K562 (cell line): ENCODE data around the gene ZNF276. TPM values are rescaled to one million over a fixed set of nuclear protein-coding genes. Genes with fewer than 3 reads are reported as not detected.

ENCODE experiments used
- ATAC-seq: fragments of 200-7000 bp; cut with Tn5 transposase; 3 replicates; pipeline ENCODE4 v1.9.1; 2020; ENCODE audit warnings: moderate library complexity
- BruUV-seq: library from RNA; stranded (reverse); fragments of 400-500 nt; replicated peaks from 2 replicates; lab custom pipeline; 2021; lab: Mats Ljungman, UMichigan
- CTCF ChIA-PET: fragments of 300-600 bp; formaldehyde crosslinking; extraction: SDS; loops from one replicate; lab custom pipeline; 2021; ENCODE audit warnings: low intra/inter-chr PET ratio; lab: Yijun Ruan, JAX
- POLR2A ChIA-PET: fragments of 300-600, 350-650 bp; sonication (Branson Sonifier 250); formaldehyde crosslinking; extraction: SDS; loops from one replicate; lab custom pipeline; 2021; ENCODE audit warnings: antibody characterized with exemption, inconsistent platforms; lab: Yijun Ruan, JAX
- DNase-seq, 4 experiments: peaks; one replicate each; pipeline versions ENCODE4 v3.0.0 to v3.0.0-alpha.2; 2011 to 2018; ENCODE audit warnings: low spot score in 3 of 4, mixed read lengths in 3 of 4; ENCODE audit errors: extremely low read depth in 1 of 4
- FAIRE-seq: peaks from 2 replicates; lab custom pipeline; 2011; peaks lifted over from hg19 to GRCh38; lab: Jason Lieb, UNC
- H2AFZ ChIP-seq: 2 replicates; pipeline ENCODE4 v1.6.0; 2011; ENCODE audit warnings: low read depth, low read length, control low read depth, inconsistent platforms
- H3K27ac ChIP-seq: fragments of 200-600 bp; 3 replicates; pipeline ENCODE4 v1.8.0; 2011; ENCODE audit warnings: low read depth, mild to moderate bottlenecking, control low read depth, inconsistent platforms, low read length, moderate library complexity, mixed read lengths; ENCODE audit errors: extremely low read depth
- H3K27me3 ChIP-seq, 2 experiments: fragments of 300-600 bp in 1 of 2; 2 replicates in 1 of 2; 3 replicates in 1 of 2; pipeline versions ENCODE4 v1.6.0 to v1.8.0; 2011; ENCODE audit warnings: inconsistent platforms in 2 of 2, low read length in 2 of 2, mild to moderate bottlenecking in 1 of 2, mixed read lengths in 1 of 2, moderate library complexity in 1 of 2; ENCODE audit not compliant: control insufficient read depth in 2 of 2, insufficient read depth in 2 of 2
- H3K36me3 ChIP-seq: fragments of 300-600 bp; 3 replicates; pipeline ENCODE4 v1.8.0; 2011; ENCODE audit warnings: mild to moderate bottlenecking, low read length, inconsistent platforms; ENCODE audit not compliant: control insufficient read depth, insufficient read depth
- H3K4me1 ChIP-seq, 2 experiments: fragments of 200-600 bp in 1 of 2; replicated peaks in 1 of 2; 2 replicates in 1 of 2; 3 replicates in 1 of 2; pipeline versions ENCODE4 v1.5.1 to v1.8.0; 2011; ENCODE audit warnings: inconsistent platforms in 2 of 2, low read length in 2 of 2, mild to moderate bottlenecking in 1 of 2, mixed read lengths in 1 of 2, moderate library complexity in 1 of 2; ENCODE audit not compliant: control insufficient read depth in 2 of 2, insufficient read depth in 2 of 2
- H3K4me2 ChIP-seq: 2 replicates; pipeline ENCODE4 v1.6.1; 2011; ENCODE audit warnings: low read length, control low read depth, inconsistent platforms, mixed read lengths; ENCODE audit not compliant: insufficient read depth
- H3K4me3 ChIP-seq: fragments of 200-600 bp; sonication (generic), shearing (Covaris generic); 2 replicates; pipeline ENCODE4 v1.5.1; 2016; ENCODE audit warnings: control low read depth, inconsistent platforms
- H3K79me2 ChIP-seq: fragments of 200-600 bp; 3 replicates; pipeline ENCODE4 v1.8.0; 2011; ENCODE audit warnings: low read length, inconsistent platforms; ENCODE audit not compliant: control insufficient read depth, insufficient read depth
- H3K9ac ChIP-seq, 2 experiments: 2 replicates each; pipeline versions ENCODE4 v1.6.0 to v1.6.1; 2011; ENCODE audit warnings: low read depth in 2 of 2, low read length in 2 of 2, control low read depth in 1 of 2, inconsistent platforms in 1 of 2, mild to moderate bottlenecking in 1 of 2, mixed read lengths in 1 of 2; ENCODE audit not compliant: insufficient read depth in 1 of 2
- H3K9me1 ChIP-seq: one replicate; pipeline ENCODE4 v1.6.0; 2011; ENCODE audit warnings: inconsistent platforms, mild to moderate bottlenecking, low read length, moderate library complexity; ENCODE audit not compliant: control insufficient read depth, insufficient read depth
- H3K9me3 ChIP-seq: replicated peaks from 2 replicates; pipeline ENCODE4 v1.5.1; 2011; ENCODE audit warnings: low read depth, low read length, inconsistent platforms; ENCODE audit not compliant: control insufficient read depth, insufficient read depth
- H4K20me1 ChIP-seq: replicated peaks from 2 replicates; pipeline ENCODE4 v1.6.1; 2011; ENCODE audit warnings: low read length, inconsistent platforms, mixed read lengths; ENCODE audit not compliant: control insufficient read depth, insufficient read depth
- ARNT ChIP-seq, 2 experiments: fragments of 450-650 bp; IDR thresholded peaks; 2 replicates each; pipeline ENCODE4 v1.6.1; 2016; ENCODE audit warnings: mild to moderate bottlenecking in 1 of 2
- BRD9 ChIP-seq: fragments of 450-650 bp; IDR thresholded peaks from 2 replicates; pipeline ENCODE4 v1.6.1; 2018; ENCODE audit warnings: low read depth; ENCODE audit not compliant: partially characterized antibody
- FOXK2 ChIP-seq, 2 experiments: fragments of 450-650 bp; IDR thresholded peaks in 1 of 2; conservative IDR thresholded peaks in 1 of 2; 2 replicates each; pipeline ENCODE4 v1.6.1; 2016; ENCODE audit warnings: low read depth in 2 of 2, mild to moderate bottlenecking in 1 of 2
- HNRNPK ChIP-seq: fragments of 200-400 bp; formaldehyde crosslinking; IDR thresholded peaks from one replicate; pipeline ENCODE4 v1.6.1; 2018; ENCODE audit warnings: mild to moderate bottlenecking, low read depth, low read length; ENCODE audit not compliant: poor library complexity, severe bottlenecking
- PHF8 ChIP-seq: fragments of 200-600 bp; sonication (generic); IDR thresholded peaks from 2 replicates; pipeline ENCODE4 v1.6.1; 2012; ENCODE audit warnings: mixed run types, mild to moderate bottlenecking, inconsistent platforms, low read length, moderate library complexity, borderline replicate concordance
- SRF ChIP-seq, 2 experiments: fragments of 250-450, 450-650 bp in 1 of 2; sonication (Bioruptor Pico) in 1 of 2; sonication (generic) in 1 of 2; formaldehyde crosslinking; IDR thresholded peaks; 2 replicates each; pipeline versions ENCODE4 v1.5.0 to v1.5.1; 2020 to 2022; ENCODE audit warnings: mild to moderate bottlenecking in 1 of 2, missing genetic modification reagents in 1 of 2
- STAT6 ChIP-seq: sonication (generic); formaldehyde crosslinking; IDR thresholded peaks from 2 replicates; pipeline ENCODE4 v1.8.1; 2023; ENCODE audit warnings: mild to moderate bottlenecking, missing genetic modification reagents
- ZBTB33 ChIP-seq: sonication (generic); formaldehyde crosslinking; IDR thresholded peaks from 2 replicates; pipeline ENCODE4 v1.8.1; 2023; ENCODE audit warnings: mild to moderate bottlenecking, missing genetic modification reagents
- ZNF644 ChIP-seq: fragments of 200-800 bp; sonication (Bioruptor generic); IDR thresholded peaks from 2 replicates; pipeline ENCODE4 v1.6.1; 2016; ENCODE audit warnings: low read depth, missing genetic modification characterization, missing compliant biosample characterization
- ZNF766 ChIP-seq: fragments of 200-800 bp; sonication (Bioruptor generic); conservative IDR thresholded peaks from 2 replicates; pipeline ENCODE4 v1.6.1; 2016; ENCODE audit warnings: missing genetic modification characterization, missing compliant biosample characterization
- WGBS: fragments of 100-300 bp; shearing (Covaris generic); methylation state at CpG from one replicate; pipeline ENCODE4 v1.1.6; 2016; ENCODE audit warnings: low coverage, mixed read lengths; ENCODE audit not compliant: insufficient coverage; ENCODE audit errors: missing lambda C conversion rate; 5-methylcytosine and 5-hydroxymethylcytosine counted together
- in situ Hi-C: fragments of 300-500 bp; cut with MboI; formaldehyde crosslinking; loops from 4 replicates; pipeline ENCODE4 v1.15.0; 2018; ENCODE audit warnings: inconsistent platforms, mixed read lengths
- intact Hi-C: fragments of 100-400 bp; cut with micrococcal nuclease; formaldehyde crosslinking; loops from 2 replicates; pipeline ENCODE4 v1.14.2; 2022
- polyA plus RNA-seq, 8 experiments: library from polyadenylated mRNA; depleted of rRNA in 4 of 8; stranded (reverse) in 5 of 8; unstranded in 3 of 8; fragments of >200 nt; fragmentation: Nextera tagmentation in 2 of 8; fragmentation: Illumina TruSeq in 1 of 8; extraction: Ambion mirVana in 2 of 8; extraction: Trizol in 1 of 8; gene quantifications; 2 replicates each; pipeline versions ENCODE4 v1.2.1 to v1.2.3, GENCODE V29; 2011 to 2014; ENCODE audit warnings: inconsistent platforms in 1 of 8, missing spikeins in 1 of 8
- total RNA-seq, 7 experiments: library from RNA; depleted of rRNA in 6 of 7; stranded (reverse); fragments of >200 nt in 6 of 7; fragmentation: Illumina TruSeq in 2 of 7; extraction: Trizol in 2 of 7; gene quantifications; 2 replicates each; pipeline versions ENCODE4 v1.2.1 to v1.2.3, GENCODE V29; 2011 to 2021; ENCODE audit warnings: low replicate concordance in 1 of 7

ZNF276 gene
- total and polyA plus RNA-seq, 9 of the 15 experiments (the other 6 are each of a cell fraction or from before 2014, with no cell fraction given) = 0.49 to 43.9 (median 15.8) TPM

DNA sequence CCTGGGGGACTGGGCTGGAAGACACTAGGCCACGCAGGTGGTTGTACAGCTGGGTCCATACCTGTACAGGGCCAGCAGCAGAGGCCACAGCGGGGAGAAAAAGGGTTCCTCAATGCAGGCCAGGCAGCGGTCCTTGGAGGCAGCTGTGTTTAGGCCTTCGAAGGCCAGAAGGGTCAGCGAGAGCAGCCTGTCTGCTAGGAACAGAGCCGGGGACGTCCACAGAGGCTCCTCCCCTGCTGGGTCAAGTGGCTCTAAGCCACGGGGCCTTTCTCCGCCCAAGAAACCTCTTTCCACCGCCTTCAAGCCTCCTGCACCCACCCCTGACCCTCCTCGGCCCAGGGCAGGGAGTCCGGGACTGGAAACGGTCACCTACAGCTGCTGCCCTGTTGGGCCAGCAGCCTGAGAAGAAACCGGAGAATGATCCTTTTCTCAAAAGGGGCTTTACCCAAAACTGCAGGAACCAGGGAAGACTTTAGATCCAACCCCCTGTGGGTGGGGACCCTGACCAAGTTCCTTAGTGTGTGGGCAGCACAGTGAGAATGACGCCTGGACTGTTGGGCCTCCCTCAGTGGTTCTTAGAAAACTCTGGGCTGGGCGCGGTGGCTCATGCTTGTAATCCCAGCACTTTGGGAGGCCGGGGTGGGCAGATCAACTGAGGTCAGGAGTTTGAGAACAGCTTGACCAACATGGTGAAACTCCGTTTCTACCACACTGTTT lies 11.5 kb upstream of the ZNF276 start:
- H3K27ac ChIP-seq = peak overlapping the region; percentile 51; the same call in 2 of the 3 replicates
- BruUV-seq = no TSS peak
- in situ Hi-C loops = no loop called here
- H3K4me2 ChIP-seq = peak overlapping the region; percentile 22
- H4K20me1 ChIP-seq = no peaks in the 10 kb centered on the region
- peaks cover 29% of the 10 kb centered on the region for H3K79me2 ChIP-seq
- 0 out of 2 replicates have a peak, but pooled peaks cover 2% of the 10 kb centered on the region for H3K9me3 ChIP-seq
- DNase-seq = peak in 2 of 4 experiments; percentile 45 to 65
- H3K27me3 ChIP-seq = no peaks in the 10 kb centered on the region
- ATAC-seq = peak; percentile 7
- H3K4me1 ChIP-seq = peaks cover 18 to 80% of the 10 kb centered on the region in 2 experiments; a peak in 4 of 5 replicates
- H3K36me3 ChIP-seq = peaks cover 19% of the 10 kb centered on the region
- no peaks in the 10 kb centered on the region for H3K9me1 ChIP-seq
- no peak overlapping the region for H3K4me3 ChIP-seq
- intact Hi-C loops = loop anchor here (5.0 kb wide), 1 partner anchor 42 kb away; no protein-coding TSS in a partner anchor
- WGBS = 42% methylated on average over 16 of the region's 19 CpGs
- ChIA-PET CTCF (no interaction called here), POLR2A (interaction anchor here (0.5 to 4.5 kb wide), 4 partner anchors 8 to 25 kb away, joined by 3 to 45 read pairs (median 8); partner anchors contain the start of gene VPS9D1)
- peak overlapping the region; percentile 69 for H2AFZ ChIP-seq
- peak overlapping the region; percentile 31 to 88 for H3K9ac ChIP-seq
- peak; percentile 85 for FAIRE-seq
- no peak for TF ChIP-seq ZBTB33
- peak; percentile 19; the same call in 1 of the 2 replicates for TF ChIP-seq PHF8
- TF ChIP-seq STAT6 = no peak
- TF ChIP-seq FOXK2 (conservative IDR thresholded peaks at IDR 0.05 in 1 of 2, IDR thresholded peaks at IDR 0.05 in 1 of 2; ENCODE audit: low read depth in 2 of 2) = no peak
- TF ChIP-seq ZNF644 (tag) = no peak
- TF ChIP-seq BRD9 = no peak
- peak; percentile 78 for TF ChIP-seq ZNF766
- no peak for TF ChIP-seq HNRNPK
- TF ChIP-seq SRF (CRISPR knock-in tag; IDR thresholded peaks at IDR 0.05) = no peak
- TF ChIP-seq ARNT (IDR thresholded peaks at IDR 0.05) = no peak
